Left colon (tissue), 2 donors: ENCODE measurements around the gene SLC2A10. TPM values are rescaled to one million over a fixed set of nuclear protein-coding genes. Genes with fewer than 3 reads are reported as not detected.

Source experiments
- ATAC-seq: fragments of 200-7000 bp; cut with Tn5 transposase; one replicate; pipeline ENCODE4 v1.9.1; 2020; ENCODE audit warnings: mild to moderate bottlenecking, moderate library complexity
- DNase-seq, 2 donors: peaks; one replicate each; pipeline ENCODE4 v3.0.0-alpha.2; 2020
- intact Hi-C, 2 donors: fragments of 100-400 bp; cut with DNase I in 1 of 2; cut with micrococcal nuclease in 1 of 2; formaldehyde crosslinking; loops; one replicate each; pipeline versions ENCODE4 v1.11.2 to v1.14.0; 2022; cut with DNase I, micrococcal nuclease
- total RNA-seq, 2 donors: library from RNA; stranded (reverse); fragmentation: NEBNext Ultra II Directional; extraction: Animal tissue kit (Norgen Biotek cat#: 25700); gene quantifications; one replicate each; pipeline ENCODE4 v1.2.1, GENCODE V29; 2021
- donor health status: DM: no; HTN: no; CAD: no.
- donor health status: DM: yes; HTN: yes; CAD: no.

Gene SLC2A10
- total RNA-seq, 2 donors from 2014 or later, result 29.1 to 29.6 TPM

GRCh38 chr20:46775806-46776205, 66.4 kb downstream of the SLC2A10 start:
- ATAC-seq, result no peak
- no peak for DNase-seq
- intact Hi-C loops, result no loop called here

GRCh38 chr20:46777331-46777730, 67.9 kb downstream of the SLC2A10 start:
- ATAC-seq, result no peak
- no peak for DNase-seq
- intact Hi-C loops, result no loop called here

- no peak for DNase-seq
- intact Hi-C loops, result no loop called here
- no peak for ATAC-seq
Measured at GRCh38 chr20:46779831-46780230, 70.4 kb downstream of the SLC2A10 start.

DNA sequence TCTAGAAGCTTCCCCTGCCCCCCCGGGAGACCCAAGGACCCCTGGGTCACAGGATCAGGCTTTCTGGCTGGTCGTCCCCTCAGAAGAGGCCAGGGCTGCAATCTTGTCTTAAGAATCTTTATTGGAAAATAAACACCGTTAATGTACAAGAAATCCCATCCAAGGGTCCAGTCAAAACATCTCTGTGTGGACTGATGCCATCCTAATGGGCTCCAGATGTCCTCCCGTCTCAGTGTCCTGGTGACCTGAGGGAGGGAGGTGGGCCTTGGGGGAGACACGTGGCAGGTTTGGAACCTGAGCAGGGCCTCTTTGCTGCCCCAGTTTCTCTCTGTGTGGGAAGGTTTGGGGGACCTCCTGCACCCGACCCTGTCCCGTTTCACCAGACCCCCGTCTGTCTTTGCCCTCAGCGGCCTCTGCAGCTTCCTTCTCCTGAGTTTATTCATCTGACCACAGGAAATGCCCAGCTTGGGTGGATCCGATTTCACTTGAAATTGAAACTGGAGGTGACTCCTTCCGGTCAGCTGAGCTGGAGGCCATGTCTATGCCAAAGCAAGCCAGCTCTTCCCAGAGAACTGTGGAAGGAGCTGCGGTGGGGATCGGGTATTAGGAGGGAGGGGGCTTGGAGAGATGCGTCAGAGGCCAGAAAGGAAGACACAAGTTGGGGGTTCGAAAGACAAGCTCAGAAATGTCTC, 75.1 kb downstream of the SLC2A10 start:
- no peak for ATAC-seq
- no peak for DNase-seq
- intact Hi-C loops, result no loop called here

Other genes with a start within 250 kb of the SLC2A10 start
- gene ZNF334, start 196.1 kb upstream of the SLC2A10 start, total RNA-seq, result 1 to 10 TPM; 2.2 to 8.5 TPM
- gene OCSTAMP, start 159.0 kb upstream of the SLC2A10 start, total RNA-seq, result not detected
- gene SLC13A3, start 58.2 kb upstream of the SLC2A10 start, total RNA-seq, result under 1 TPM; 0.39 to 0.92 TPM
- gene TP53RK, start 20.2 kb upstream of the SLC2A10 start, total RNA-seq, result 1 to 10 TPM; 7.9 to 9.5 TPM
- gene EYA2, start 185.2 kb downstream of the SLC2A10 start, total RNA-seq, result 10 to 100 TPM; 12.2 to 21.0 TPM